Mucosa of rectum (tissue), 2 donors: ENCODE measurements around the gene YEATS2.

ENCODE experiments used
- H3K27ac ChIP-seq, 2 donors: one replicate each; pipeline ENCODE4 v1.7.0; 2013; ENCODE audit warnings: inconsistent platforms in 2 of 2, low read depth in 2 of 2, low read length in 2 of 2
- H3K27me3 ChIP-seq, 2 donors: one replicate each; pipeline ENCODE4 v1.7.0; 2013; ENCODE audit warnings: low read length in 2 of 2; ENCODE audit not compliant: control insufficient read depth in 2 of 2, insufficient read depth in 2 of 2
- H3K36me3 ChIP-seq, 2 donors: one replicate each; pipeline ENCODE4 v1.7.0; 2013; ENCODE audit warnings: low read length in 2 of 2; ENCODE audit not compliant: control insufficient read depth in 2 of 2, insufficient read depth in 2 of 2
- H3K4me1 ChIP-seq, 2 donors: one replicate each; pipeline ENCODE4 v1.7.0; 2013; ENCODE audit warnings: low read length in 2 of 2, mild to moderate bottlenecking in 1 of 2; ENCODE audit not compliant: control insufficient read depth in 2 of 2, insufficient read depth in 2 of 2
- H3K4me3 ChIP-seq, 2 donors: one replicate each; pipeline ENCODE4 v1.7.0; 2013; ENCODE audit warnings: low read length in 2 of 2
- H3K9ac ChIP-seq, 2 donors: one replicate each; pipeline ENCODE4 v1.7.0; 2013; ENCODE audit warnings: low read length in 2 of 2, low read depth in 1 of 2, mild to moderate bottlenecking in 1 of 2
- H3K9me3 ChIP-seq, 2 donors: one replicate each; pipeline ENCODE4 v1.7.0; 2013; ENCODE audit warnings: low read length in 2 of 2; ENCODE audit not compliant: control insufficient read depth in 2 of 2
- donor health status: healthy.
- donor health status: Normal muscosa, but diverticular disease.

The YEATS2 gene

GRCh38 chr3:183816681-183817510 is 119.3 kb downstream of the YEATS2 start:
- Histone ChIP-seq H3K27me3 (no peaks in the 10 kb centered on the region), H3K9me3 (no peaks in the 10 kb centered on the region), H3K4me1 (peaks cover 0 to 2% of the 10 kb centered on the region in 2 donors), H3K4me3 (no peak overlapping the region), H3K36me3 (peaks cover 0 to 11% of the 10 kb centered on the region in 2 donors), H3K27ac (no peak overlapping the region), H3K9ac (no peak overlapping the region)

GRCh38 chr3:183817639-183818038 is 120.0 kb downstream of the YEATS2 start:
- no peak overlapping the region for H3K9ac ChIP-seq
- H3K27me3 ChIP-seq, result no peaks in the 10 kb centered on the region
- H3K9me3 ChIP-seq, result no peaks in the 10 kb centered on the region
- no peak overlapping the region for H3K4me3 ChIP-seq
- no peak overlapping the region for H3K27ac ChIP-seq
- peaks cover 0 to 2% of the 10 kb centered on the region in 2 donors for H3K4me1 ChIP-seq
- peaks cover 0 to 11% of the 10 kb centered on the region in 2 donors for H3K36me3 ChIP-seq

DNA sequence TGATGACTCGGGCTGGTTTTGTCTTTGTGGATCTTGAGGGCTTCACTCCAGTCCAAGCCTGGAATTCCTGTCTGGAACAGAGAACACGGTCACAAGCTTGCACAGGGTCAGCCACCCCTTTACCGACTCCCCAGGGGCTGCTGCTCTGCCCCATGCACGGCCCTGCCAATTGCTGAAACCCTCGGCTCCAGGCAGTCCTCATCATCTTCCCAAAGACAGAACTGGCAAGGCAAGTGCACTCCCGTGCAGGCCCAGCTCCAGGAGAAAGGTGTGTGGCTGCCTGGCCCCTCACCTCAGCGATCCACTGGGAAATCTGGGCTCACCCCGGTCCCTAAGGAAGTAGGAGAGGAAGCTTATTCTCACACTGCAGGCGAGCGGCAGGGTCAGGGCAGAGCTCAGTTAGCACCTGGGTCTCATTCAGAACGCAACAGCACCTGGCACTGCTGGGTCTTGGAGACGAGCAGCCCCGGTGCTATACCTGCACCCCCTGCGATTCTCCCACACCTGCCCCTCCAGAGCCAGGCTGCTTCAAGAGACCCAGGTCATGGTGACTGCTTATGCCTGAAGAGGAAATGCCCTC is 120.5 kb downstream of the YEATS2 start:
- H3K4me1 ChIP-seq, result peaks cover 0 to 2% of the 10 kb centered on the region in 2 donors
- H3K27ac ChIP-seq, result no peak overlapping the region
- no peaks in the 10 kb centered on the region for H3K27me3 ChIP-seq
- peaks cover 0 to 9% of the 10 kb centered on the region in 2 donors for H3K36me3 ChIP-seq
- H3K4me3 ChIP-seq, result no peak overlapping the region
- H3K9ac ChIP-seq, result no peak overlapping the region
- H3K9me3 ChIP-seq, result no peaks in the 10 kb centered on the region

GRCh38 chr3:183818706-183819624 is 121.4 kb downstream of the YEATS2 start:
- Histone ChIP-seq H3K36me3 (peaks cover 0 to 9% of the 10 kb centered on the region in 2 donors), H3K4me3 (no peak overlapping the region), H3K9ac (no peak overlapping the region), H3K27ac (no peak overlapping the region), H3K4me1 (peaks cover 0 to 2% of the 10 kb centered on the region in 2 donors), H3K9me3 (no peaks in the 10 kb centered on the region), H3K27me3 (no peaks in the 10 kb centered on the region)

DNA sequence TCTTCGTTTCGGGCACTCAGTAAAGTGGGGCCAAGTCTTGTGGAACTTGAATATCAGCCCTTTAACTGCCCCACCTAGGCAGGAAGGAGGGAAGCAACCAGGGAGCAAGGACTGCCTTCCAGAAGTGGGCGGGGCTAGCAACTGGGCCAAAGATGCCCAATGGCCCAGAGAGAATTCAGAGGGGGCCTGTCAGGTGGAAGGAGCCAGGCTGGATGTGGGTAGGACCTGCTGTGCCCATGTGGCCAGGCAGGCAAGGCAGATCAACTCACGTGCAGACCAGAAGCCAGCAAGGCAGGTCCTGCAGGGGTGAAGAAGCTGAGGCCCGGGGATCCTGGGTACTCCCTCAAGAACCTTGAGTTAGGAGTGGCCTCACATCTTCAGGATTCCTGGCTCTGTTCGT is 122.2 kb downstream of the YEATS2 start:
- no peak overlapping the region for H3K9ac ChIP-seq

GRCh38 chr3:183822631-183823030 is 125.0 kb downstream of the YEATS2 start:
- Histone ChIP-seq H3K4me3 (no peak overlapping the region), H3K27ac (no peak overlapping the region), H3K9me3 (no peaks in the 10 kb centered on the region), H3K36me3 (no peaks in the 10 kb centered on the region), H3K27me3 (no peaks in the 10 kb centered on the region), H3K4me1 (peaks cover 7 to 9% of the 10 kb centered on the region in 2 donors), H3K9ac (no peak overlapping the region)

More for the DNA sequence above, 122.2 kb downstream of the YEATS2 start:
- Histone ChIP-seq H3K9me3 (no peaks in the 10 kb centered on the region), H3K27ac (no peak overlapping the region), H3K36me3 (peaks cover 0 to 9% of the 10 kb centered on the region in 2 donors), H3K4me3 (no peak overlapping the region), H3K4me1 (peaks cover 8% of the 10 kb centered on the region in 2 donors), H3K27me3 (no peaks in the 10 kb centered on the region)

GRCh38 chr3:183823963-183824362 is 126.4 kb downstream of the YEATS2 start:
- Histone ChIP-seq H3K9ac (no peak overlapping the region), H3K27me3 (no peaks in the 10 kb centered on the region), H3K9me3 (no peaks in the 10 kb centered on the region), H3K27ac (no peak overlapping the region), H3K4me1 (peaks cover 7 to 9% of the 10 kb centered on the region in 2 donors), H3K36me3 (peaks cover 6 to 8% of the 10 kb centered on the region in 2 donors), H3K4me3 (no peak overlapping the region)

GRCh38 chr3:183824761-183825455 is 127.3 kb downstream of the YEATS2 start:
- peak overlapping the region; percentile 54 to 63 for H3K4me3 ChIP-seq
- H3K27ac ChIP-seq, result no peak overlapping the region
- peaks cover 7 to 9% of the 10 kb centered on the region in 2 donors for H3K4me1 ChIP-seq
- peaks cover 15 to 17% of the 10 kb centered on the region in 2 donors for H3K36me3 ChIP-seq
- peak overlapping the region in 1 of 2 donors; percentile 50 for H3K9ac ChIP-seq
- H3K27me3 ChIP-seq, result no peaks in the 10 kb centered on the region
- H3K9me3 ChIP-seq, result no peaks in the 10 kb centered on the region

DNA sequence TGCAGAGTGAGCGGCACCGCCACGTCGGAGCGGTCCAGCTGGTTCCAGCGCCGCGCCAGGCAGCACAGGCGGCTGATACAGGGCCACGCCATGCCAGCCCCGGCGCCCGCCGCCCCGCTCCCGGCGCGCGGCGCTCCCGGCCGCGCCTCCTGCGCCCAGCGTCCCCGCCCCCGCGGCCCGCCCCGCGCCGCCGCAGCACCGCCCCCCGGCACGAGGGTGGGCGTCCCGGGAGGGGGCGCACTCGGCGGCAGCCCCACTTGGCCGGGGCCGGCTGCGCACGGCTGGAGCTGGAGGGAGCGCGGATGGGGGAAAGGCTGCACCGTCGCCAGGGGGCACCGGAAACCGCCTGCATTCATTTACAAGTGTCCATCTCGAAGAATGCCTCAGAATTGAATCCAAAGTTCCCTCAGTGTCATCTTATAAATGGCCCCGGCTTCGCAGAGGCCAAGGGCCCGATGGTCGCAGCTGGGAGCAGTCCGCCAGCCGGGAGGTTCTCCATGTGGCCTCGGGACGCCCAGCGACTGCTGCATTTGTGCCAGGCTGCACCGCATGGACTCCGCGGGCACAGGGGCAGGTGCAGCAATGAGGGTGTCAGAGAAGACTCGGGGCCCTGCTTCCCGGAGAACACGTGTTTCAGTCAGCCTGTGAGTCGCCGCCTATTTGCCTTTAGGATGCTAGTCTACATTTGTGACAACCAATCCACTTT is 128.0 kb downstream of the YEATS2 start, which contains the start of gene MAP6D1:
TSS of gene MAP6D1 (minus strand) at position 122 of the 706 bp plus-strand sequence. CDS start at position 92, 30 bp downstream.
- peaks cover 7 to 9% of the 10 kb centered on the region in 2 donors for H3K4me1 ChIP-seq
- H3K9me3 ChIP-seq, result no peaks in the 10 kb centered on the region
- peaks cover 20 to 22% of the 10 kb centered on the region in 2 donors for H3K36me3 ChIP-seq
- H3K27ac ChIP-seq, result no peak within 1 kb of the TSS
- no peaks in the 10 kb centered on the region for H3K27me3 ChIP-seq
- H3K9ac ChIP-seq, result peak within 1 kb of the TSS in 1 of 2 donors; percentile 50
- peak within 1 kb of the TSS; percentile 54 to 63 for H3K4me3 ChIP-seq
